UCSD-AML1 (cell line): ENCODE results near the gene EHD4.

Experiments
- DNase-seq: peaks from one replicate; lab custom pipeline; 2025; ENCODE audit not compliant: unreplicated experiment; lab: John Stamatoyannopoulos, UW

Gene EHD4

DNA sequence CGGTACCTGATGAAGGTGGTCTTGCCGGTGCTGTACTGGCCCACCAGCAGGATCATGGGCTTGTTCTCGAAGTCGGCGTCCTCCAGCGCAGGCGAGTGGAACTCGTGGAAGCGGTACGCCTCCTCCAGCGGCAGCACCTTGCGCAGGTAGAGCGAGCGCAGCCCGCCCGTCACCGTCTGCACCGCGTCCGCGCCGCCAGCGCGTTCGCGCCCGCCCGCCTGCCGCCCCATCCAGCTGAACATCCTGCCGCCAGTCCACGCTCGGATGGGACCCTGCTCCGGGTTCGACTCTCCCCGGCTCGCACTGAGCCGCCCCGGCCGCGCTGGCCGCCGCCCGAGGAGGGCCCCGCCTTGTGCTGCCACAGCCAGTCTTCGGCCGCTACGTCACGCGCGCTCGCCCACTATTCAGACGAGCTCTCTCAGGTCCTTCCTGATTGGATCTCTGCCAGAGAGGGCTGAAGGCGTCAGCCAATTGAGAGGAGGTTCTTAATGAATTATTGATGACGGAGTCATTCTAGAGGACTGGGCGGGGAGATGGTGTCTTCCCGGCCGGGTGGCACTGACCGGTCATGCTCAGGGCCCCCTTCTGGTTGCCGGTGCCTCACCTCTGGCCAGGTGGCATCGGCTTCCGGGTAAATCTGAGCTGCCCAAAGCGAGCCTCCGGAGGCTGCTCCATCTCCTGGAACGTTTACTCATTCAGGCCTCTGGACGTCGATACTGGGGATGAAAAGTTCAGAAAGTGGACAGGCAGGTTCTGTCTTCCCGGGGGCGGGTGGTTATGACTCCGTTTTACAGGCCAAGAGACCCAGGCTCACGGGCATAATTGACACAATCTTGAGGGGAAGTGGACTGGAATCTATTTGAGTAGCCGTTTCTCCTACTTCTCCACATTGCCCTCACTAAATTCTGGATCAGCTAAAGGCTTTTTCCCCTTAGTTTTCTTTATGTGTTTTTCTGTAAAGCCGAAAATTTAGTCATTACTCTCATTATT lies at the start of gene EHD4:
Gene EHD4, minus strand, starts transcription at position 305 of the 990 bp plus-strand sequence. Its CDS starts 63 bp downstream, at position 242.
- peak; percentile 94 for DNase-seq

DNA sequence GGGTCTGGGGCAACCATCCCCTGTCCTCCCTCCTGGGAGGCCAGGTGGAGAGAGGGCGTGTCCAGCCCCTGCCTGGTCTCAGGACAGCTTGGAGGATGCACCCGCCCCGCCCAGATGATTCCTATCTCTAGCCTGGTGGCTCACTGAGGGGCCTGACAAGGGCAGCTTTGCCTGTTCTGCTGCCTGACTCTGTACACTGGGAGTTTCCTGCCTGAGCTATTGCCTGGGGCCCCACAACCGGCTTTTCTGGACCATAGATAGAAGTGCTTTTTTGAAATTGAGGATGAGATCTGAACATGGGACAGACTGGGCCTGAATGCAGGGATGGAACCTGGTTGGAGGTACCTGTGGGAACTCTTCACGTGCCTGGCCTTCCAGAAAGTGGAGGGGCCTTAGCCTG lies 49.2 kb upstream of the EHD4 start:
- no peak for DNase-seq

DNA sequence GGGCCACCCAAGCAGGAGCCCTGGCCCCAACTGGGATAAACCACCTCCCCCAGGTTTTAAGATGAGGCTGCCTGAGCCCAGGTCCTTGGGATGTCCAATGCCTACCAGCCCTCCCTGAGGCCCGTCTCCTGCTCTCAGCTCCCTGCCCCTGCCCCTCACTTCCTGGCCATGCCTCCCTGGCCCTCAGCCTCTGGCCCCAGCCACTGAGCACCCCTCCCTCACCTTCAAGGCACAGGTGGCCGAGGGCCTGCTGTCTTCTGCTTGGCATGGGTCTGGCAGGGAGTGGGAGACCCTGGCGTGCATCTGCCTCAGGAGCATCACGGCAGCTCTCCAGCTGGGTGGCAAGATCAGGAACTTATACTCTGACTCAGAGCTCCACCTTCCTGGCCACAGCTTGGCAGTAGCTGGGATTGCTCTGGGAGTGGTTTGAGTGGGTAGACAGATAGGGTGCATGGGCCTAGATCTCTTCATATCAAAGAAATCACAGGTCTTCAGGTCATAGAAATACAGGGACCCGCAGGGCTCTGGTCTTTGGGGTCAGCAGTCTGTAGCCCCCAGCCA lies 48.4 kb upstream of the EHD4 start, which contains the start of gene PLA2G4E:
Gene PLA2G4E, minus strand, starts transcription at position 330 of the 561 bp plus-strand sequence. Its CDS starts 12 bp downstream, at position 318.
- no peak for DNase-seq

DNA sequence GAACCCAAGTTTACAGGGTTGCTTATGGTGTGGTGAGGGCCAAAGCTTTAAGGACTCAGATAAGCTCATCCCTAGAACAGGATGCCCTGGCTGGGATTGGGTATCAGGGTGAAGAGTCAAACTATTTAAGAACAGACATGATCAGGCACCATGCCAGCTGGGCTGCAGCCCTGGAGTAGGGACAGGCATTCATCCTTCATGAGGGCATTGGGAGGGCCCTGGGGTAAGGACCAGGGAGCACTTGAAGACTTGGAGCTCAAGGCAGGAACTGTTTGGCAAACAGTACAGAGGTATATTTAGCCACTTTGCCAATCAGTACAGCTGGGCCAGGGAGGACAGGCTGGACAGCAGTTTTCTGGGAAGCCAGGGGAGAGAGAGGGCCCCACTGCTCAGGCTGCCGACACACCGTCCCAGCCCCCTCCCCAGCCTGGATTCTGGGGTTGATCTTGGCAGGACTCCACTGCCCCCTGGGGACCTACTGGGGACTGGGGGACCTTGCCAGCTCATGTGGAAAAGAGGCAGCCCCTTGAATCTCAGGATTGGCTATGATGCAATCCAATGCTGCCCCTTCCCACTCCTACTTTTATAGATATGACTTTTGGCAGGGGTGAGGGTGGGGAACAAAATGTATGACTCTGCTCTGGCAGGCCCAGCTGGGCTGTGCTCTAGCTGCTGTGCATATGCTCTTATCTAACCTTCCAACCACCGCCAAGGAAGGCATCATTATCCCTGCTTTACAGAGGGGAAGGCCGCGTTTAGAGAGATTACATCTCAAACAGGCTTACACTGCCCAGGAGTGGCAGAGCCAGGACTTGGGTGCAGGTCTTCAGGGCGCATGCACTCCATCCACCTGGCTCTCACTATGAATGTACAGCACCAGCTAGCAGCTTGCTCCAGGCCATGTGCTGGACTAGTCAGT lies 46.2 kb upstream of the EHD4 start:
- DNase-seq = no peak

DNA sequence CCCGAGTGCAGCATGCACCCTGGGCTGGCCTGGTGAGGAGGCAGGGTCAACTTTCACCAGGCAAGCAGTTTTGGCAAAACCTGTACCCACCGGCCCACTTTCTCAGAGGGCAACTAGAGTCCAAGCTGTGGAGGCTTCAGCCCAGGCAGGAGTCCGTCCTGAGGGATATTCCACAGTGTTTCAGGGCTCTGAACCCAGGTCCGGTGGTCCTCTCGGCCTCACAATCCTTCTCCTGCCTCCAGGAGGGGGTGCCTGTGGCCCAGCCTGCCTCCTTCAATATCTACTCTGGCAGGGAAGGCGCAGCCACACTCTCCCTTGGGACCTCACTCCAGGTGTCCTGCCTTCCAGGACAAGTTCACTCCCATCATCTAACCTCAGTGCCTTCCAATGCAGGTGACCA lies 44.6 kb upstream of the EHD4 start:
- DNase-seq = no peak

DNA sequence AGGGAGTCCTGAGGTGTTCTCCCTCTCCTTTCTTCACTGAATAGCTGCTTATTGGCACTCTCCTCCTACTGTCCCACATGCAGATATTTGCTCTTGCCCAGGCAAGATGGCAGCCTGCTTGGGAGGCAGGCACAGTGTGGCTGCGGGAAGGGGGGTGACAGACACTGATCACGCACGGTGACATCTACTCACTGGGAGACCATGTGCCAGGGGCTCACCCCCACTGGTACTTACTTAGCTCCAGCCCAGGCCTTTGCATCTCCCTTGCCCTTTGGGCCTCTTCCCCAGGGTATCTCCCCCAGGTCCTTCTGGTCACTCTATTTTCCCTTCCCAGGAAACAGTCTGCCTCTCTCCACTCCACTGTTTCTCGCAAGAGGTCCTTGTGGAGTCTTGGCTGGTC lies 42.0 kb upstream of the EHD4 start:
- DNase-seq = no peak

DNA sequence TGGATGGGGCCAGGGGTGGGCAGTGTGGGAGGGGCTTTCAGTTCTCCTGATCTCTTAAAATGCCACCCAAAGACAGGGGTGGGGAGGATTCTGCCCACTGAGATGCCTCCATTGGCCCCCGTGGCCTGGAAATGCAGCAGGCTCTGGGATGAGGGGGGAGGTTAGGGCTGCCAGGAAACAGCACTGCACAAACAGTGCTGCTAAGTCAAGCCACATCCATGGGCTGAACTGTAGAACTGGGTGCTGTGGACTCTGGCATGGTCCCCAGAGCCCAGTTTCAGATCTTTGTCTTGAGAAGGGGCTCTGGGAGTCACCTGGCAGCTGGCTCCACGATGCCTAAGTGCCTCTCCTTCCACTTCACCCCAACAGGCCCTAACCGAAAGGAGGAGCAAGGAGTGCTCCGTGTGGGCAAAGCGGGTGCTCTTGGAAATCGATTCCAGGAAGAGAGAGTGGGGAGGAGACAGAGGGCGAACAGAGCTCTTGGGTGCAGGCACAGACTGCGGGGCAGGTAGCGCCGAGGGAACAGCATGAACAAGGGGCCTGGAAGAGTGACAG lies 40.6 kb upstream of the EHD4 start:
- no peak for DNase-seq

DNA sequence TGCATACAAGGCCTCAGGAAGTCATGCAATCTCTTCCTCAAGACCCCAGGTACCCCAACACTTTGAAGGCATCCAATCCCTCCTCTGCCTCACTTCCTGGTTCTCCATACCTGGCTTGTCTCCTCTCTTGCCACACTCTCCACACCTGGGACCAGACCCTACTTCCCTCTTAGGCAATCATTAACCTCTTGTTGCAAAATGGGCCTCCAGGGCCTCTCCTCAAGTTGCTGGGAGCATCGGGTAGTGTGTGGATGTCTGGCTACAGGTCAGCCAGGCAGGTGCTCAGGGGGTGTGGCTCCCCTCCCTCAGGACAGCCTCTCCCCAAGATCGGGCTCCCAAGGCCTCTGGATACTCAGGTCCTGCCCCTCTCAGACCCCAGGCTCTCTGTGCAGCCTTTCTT lies 39.9 kb upstream of the EHD4 start:
- DNase-seq = no peak

DNA sequence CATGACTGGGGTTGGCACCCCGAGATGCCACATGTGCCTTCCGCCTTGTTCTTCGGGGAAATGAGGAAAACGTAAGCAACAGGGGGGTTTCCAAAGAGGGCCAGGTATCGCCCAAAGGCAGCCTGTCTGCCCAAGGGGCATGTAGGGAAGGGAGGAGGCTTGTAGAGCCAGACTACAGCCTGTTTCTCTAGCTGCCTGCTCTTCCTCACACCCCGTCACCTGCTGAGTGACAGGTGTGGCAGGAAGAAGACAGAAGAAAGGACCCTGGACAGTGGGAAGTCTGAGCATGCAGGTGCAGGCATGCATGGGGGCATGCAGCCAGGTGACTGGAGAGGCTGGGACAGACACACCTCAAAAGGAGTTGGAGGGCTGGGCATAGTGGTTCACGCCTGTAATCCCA lies 38.7 kb upstream of the EHD4 start:
- no peak for DNase-seq

DNA sequence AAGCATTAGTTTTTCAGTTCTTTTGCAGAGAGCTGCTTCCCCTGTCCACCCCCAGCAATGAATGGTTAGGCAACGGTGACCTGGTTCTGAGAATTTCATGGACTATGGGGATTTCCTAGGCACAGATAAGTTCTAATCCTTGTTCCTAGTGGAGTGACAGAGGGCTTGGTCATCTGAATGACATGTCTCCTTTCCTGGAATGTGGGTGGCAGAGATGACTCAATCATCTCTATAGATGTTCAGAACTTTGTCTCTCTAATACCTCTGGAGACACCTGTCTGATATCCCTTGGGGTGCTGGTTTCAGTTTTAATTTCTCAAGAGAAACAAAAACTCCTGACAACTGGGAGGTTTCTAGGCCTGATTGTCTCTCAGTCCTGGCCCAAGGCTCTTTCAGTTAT lies 38.1 kb upstream of the EHD4 start:
- no peak for DNase-seq

DNA sequence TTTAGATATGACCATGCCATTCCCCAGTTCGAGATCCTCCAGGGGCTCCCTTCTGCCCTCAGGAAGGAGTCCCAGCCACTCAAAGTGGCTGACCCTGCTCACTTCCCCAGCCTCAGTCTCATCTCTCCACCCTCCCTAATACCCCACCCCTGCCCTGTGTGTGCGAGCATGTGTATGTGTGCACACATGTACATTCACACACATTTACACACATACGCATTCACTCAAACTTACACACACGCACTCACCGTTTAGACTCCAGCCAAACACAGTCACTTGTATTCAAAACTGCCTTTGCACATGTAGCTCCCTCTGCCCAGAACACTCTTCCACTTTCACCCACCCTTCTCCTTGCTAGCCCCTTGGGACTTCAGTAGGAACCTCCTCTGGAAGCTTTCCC lies 37.1 kb upstream of the EHD4 start:
- DNase-seq = no peak

DNA sequence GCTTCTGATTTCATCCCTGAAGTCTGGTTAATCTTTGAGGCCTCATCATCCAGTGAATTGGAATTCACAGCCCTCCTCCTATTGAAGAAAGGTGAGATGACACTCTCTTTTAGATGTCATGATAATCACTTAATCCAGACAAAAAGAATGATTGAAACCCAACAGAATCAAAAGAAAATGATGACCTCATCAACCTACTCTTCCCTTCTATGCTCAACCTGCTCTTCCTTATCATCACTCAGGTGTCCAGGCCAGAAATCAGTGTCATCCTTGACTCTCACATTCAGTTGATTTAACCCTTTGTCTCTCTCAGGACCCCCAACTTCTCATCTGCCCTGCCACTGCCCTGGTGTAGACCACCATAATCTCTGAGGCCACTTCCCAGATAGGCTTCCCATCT lies 36.7 kb upstream of the EHD4 start:
- DNase-seq = no peak

DNA sequence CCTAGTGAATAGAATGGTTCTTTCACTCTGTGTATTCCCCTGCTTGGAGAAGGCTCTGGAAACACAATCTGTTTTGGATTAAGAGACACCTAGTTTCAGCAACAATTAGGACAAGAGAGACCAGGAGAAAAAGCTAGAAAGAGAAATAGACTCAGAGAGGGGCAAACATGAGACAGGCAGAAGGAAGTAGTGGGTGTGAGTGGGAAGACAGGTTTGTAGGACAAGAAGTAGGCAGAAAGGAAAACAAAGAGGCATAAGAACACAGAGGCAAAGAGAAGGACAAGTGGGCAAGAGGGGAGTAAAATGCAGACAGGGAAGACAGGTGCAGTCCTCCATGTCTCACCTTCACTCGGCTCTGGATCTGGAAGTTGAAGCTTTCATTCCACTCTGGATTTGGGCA lies 35.0 kb upstream of the EHD4 start:
- DNase-seq = no peak

DNA sequence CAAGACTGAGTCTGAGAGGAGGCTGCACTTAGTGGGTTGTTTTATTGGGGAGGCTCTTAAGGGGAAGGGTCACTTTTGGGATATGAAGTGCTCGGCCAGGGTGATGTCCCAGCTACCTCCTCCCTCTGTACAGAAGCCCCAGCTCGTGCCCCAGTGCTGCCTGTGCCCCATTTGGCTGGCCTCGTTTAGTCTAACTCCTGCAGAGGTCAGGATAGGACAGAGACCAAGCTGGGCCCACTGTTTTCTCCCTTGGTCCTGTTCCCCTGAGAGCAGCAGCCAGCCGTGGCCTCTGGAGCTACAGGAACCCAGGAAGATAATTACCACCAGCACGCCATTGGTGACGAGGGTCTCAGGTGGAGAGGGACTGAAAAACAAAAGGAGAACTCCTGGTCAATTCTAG lies 30.0 kb upstream of the EHD4 start:
- DNase-seq = no peak

DNA sequence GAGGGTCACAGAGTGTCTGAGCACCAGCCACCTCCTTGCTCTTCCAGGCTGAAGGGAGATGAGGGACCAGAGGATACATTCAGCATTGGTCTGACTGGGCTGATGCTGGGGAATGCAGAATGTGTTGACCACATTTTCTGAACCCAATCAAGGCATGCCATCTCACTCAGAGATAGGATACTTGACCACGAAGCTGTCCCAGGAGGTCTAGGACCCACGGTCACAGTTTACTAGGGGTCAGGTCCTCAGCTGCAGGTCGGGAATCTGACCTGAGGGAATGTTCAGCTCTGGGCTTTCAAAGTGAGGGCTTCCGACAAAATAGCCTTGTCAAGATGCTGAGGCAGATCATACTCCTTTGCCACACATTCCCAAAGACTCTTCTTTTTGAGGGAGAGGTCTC lies 28.9 kb upstream of the EHD4 start:
- DNase-seq = no peak

DNA sequence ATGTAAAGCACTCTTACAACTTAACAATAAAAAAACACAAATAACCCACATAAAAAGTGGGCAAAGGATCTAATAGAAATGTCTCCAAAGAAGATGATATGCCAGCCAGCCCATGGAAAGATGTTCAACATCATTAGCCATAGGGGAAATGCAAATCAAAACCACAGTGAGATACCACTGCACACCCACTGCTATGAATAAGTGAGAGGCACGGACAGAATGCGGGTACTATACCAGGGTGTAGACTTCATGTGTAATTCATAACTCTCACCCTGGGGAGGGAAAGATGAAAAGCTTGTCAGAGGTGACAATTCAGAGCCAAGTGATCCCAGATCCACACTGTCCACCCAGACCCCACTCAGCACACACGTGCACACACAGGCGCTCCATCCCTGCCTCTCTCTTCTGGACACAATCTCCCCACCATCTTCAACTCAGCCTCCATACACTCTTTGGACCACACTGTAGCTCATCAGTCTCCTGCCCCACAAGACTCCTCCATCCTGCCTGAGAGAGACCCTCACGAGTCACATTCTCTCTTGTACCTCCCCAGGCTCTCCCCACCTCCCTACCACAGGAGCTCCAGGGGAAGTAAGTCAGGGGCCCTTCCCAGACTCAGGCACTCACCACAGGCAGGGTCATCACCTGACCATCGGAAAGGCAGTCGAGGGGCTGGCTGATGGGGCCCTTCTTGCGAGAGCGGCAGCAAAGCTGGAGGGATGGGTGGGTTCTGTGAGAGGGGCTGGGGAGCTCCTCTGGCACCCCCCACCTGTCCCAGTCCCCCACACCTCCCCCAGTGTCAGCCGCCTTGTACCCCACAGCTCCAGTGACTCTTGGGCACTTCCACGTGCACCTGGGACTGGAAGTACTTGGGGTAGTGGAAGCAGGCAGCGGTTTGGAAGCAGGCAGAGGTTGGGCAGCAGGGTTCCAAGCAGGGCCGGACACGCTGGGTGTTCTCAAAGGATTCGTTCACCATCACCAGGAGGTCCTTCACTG lies 27.2 kb upstream of the EHD4 start:
- no peak for DNase-seq

DNA sequence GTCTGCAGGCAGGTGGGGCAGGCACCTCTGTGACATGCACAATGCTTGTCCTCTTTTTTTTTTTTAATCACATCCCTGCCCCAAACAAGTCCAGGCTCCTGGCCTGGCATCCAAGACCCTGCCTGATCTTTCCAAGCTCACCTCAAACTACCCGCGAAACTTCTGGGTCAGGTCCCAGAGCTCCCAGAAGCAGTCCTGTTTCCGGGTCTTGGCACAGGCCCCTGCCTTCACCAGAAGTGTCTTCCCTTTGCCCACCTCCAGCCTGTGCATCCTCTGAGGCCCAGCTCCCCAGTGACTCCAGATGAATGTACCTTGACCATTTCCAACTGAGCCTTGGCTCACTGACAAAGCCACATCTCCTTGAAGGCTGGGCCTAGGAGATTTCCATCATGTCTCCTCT lies 25.5 kb upstream of the EHD4 start:
- no peak for DNase-seq

DNA sequence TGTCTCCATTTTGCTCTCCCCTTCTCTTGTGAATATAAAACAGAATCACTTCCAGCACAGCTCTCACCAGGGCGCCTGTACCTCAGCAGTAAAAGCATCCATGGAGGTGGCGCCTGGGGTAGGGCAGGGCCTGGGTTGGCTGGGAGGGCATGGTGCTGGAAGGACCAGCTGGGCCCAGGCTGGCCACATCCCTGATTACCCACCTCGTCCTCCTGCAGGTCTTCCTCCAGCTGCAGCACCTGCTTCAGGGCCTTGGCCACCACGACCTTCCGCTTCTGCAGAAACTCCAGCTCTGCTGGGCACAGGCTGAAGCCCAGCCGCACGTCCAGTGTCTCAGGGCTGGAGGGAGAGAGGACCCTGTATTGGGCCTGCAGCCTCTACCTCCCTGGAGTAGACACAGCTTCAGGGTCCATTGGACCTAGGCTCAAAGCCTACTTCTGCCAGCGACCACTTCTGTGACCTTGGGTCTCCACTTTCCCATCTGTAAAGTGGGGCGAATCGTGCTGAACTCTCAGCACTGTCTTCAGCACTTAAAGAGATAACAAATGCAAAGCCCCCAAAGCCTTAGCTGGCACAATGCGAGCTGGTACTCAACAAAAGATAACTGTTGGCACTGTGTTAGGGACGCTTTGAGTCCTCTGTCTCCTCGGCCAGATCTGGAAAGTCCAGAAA lies 24.7 kb upstream of the EHD4 start:
- DNase-seq = no peak

DNA sequence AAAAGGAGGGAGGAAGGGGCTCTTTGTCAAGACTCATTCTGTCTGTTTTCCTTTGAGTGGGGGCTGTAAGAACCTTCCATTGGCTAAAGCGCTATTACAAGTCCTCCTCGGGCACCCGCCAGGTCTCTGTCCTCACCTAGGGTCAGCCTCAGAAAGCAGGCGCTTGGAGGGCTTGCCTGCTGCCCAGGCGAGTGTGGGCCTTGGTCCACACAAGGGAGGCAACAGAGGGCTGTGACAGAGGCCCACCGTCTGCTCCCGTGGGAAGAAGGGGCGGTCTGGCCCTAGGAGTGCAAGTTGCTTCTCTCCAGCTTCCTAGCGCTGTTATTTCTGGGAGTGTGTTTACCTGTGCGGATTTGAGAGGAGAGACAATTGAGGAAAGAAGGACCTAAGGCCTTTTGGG lies 24.0 kb upstream of the EHD4 start:
- no peak for DNase-seq
